ENCODE data around the gene RND3. TPM values are rescaled to one million over a fixed set of nuclear protein-coding genes. Genes with fewer than 3 reads are reported as not detected.

Gene RND3
- total and polyA plus RNA-seq, 2 donors (not counting 1 experiment from before 2014, with no cell fraction given) = not detected

GRCh38 chr2:150485871-150486538 is 1.5 kb downstream of the RND3 start:
- Mint-ChIP-seq H3K27me3 (peaks cover 52% of the 10 kb centered on the region), H3K4me1 (peaks cover 6% of the 10 kb centered on the region), H3K27ac (no peak overlapping the region), H3K4me3 (no peak overlapping the region), H3K9me3 (ENCODE audit: insufficient read depth) (no peaks in the 10 kb centered on the region)
- Histone ChIP-seq H2AFZ (ENCODE audit: insufficient read depth, low read depth, low read length, poor library complexity, severe bottlenecking) (no peak overlapping the region), H3K27ac (ENCODE audit: low read length in 2 of 2) (no peak overlapping the region), H4K20me1 (ENCODE audit: control insufficient read depth, insufficient read depth, low read length, poor library complexity, severe bottlenecking) (no peaks in the 10 kb centered on the region), H3K4me2 (replicated peaks; ENCODE audit: low read depth, low read length, poor library complexity, severe bottlenecking) (no peak overlapping the region), H3K4me3 (ENCODE audit: control extremely low read depth in 1 of 5, extremely low read depth in 1 of 5, insufficient read depth in 1 of 5, low read depth in 2 of 5, low read length in 4 of 5) (no peak overlapping the region), H3K79me2 (ENCODE audit: control insufficient read depth, insufficient read depth, low read length) (no peaks in the 10 kb centered on the region), H3K9ac (ENCODE audit: low read length) (no peak overlapping the region), H3K27me3 (replicated peaks in 1 of 4; ENCODE audit: control extremely low read depth in 1 of 4, control insufficient read depth in 3 of 4, insufficient read depth in 4 of 4, low read length in 3 of 4) (peaks cover 0 to 24% (median 4%) of the 10 kb centered on the region in 4 experiments), H3K4me1 (ENCODE audit: control insufficient read depth in 2 of 2, insufficient read depth in 2 of 2, low read length in 2 of 2) (peaks cover 3% of the 10 kb centered on the region in 2 donors), H3K36me3 (replicated peaks in 1 of 2; ENCODE audit: control extremely low read depth in 1 of 2, control insufficient read depth in 1 of 2, extremely low read depth in 1 of 2, insufficient read depth in 2 of 2, low read length in 1 of 2) (no peaks in the 10 kb centered on the region), H3K9me3 (ENCODE audit: control extremely low read depth in 1 of 3, control insufficient read depth in 2 of 3, insufficient read depth in 1 of 3, low read length in 2 of 3) (peaks cover 0 to 15% (median 0%) of the 10 kb centered on the region in 3 donors)
- CTCF ChIA-PET = no interaction called here
- no peak for ATAC-seq (ENCODE audit: low read depth)
- DNase-seq = no peak
- POLR2A ChIA-PET = no interaction called here
- intact Hi-C loops (cut with micrococcal nuclease) = no loop called here
- WGBS (ENCODE audit: insufficient coverage) = 5% methylated on average over 61 of the region's 62 CpGs
- TF ChIP-seq CTCF (IDR thresholded peaks at IDR 0.05) = no peak
- no peak for TF ChIP-seq EZH2 (IDR thresholded peaks at IDR 0.05; ENCODE audit: borderline replicate concordance, insufficient read depth, low read depth, low read length, poor library complexity, severe bottlenecking)

GRCh38 chr2:150485114-150485870 is 2.2 kb downstream of the RND3 start:
- peaks cover 6% of the 10 kb centered on the region for H3K4me1 Mint-ChIP-seq
- Histone ChIP-seq H3K27ac (ENCODE audit: low read length in 2 of 2) (no peak overlapping the region), H3K79me2 (ENCODE audit: control insufficient read depth, insufficient read depth, low read length) (no peaks in the 10 kb centered on the region), H3K27me3 (replicated peaks in 1 of 4; ENCODE audit: control extremely low read depth in 1 of 4, control insufficient read depth in 3 of 4, insufficient read depth in 4 of 4, low read length in 3 of 4) (peaks cover 0 to 24% (median 4%) of the 10 kb centered on the region in 4 experiments), H3K36me3 (replicated peaks in 1 of 2; ENCODE audit: control extremely low read depth in 1 of 2, control insufficient read depth in 1 of 2, extremely low read depth in 1 of 2, insufficient read depth in 2 of 2, low read length in 1 of 2) (no peaks in the 10 kb centered on the region), H3K9me3 (ENCODE audit: control extremely low read depth in 1 of 3, control insufficient read depth in 2 of 3, insufficient read depth in 1 of 3, low read length in 2 of 3) (peaks cover 0 to 15% (median 0%) of the 10 kb centered on the region in 3 donors), H3K9ac (ENCODE audit: low read length) (no peak overlapping the region), H4K20me1 (ENCODE audit: control insufficient read depth, insufficient read depth, low read length, poor library complexity, severe bottlenecking) (no peaks in the 10 kb centered on the region), H2AFZ (ENCODE audit: insufficient read depth, low read depth, low read length, poor library complexity, severe bottlenecking) (no peak overlapping the region), H3K4me3 (ENCODE audit: control extremely low read depth in 1 of 5, extremely low read depth in 1 of 5, insufficient read depth in 1 of 5, low read depth in 2 of 5, low read length in 4 of 5) (no peak overlapping the region), H3K4me1 (ENCODE audit: control insufficient read depth in 2 of 2, insufficient read depth in 2 of 2, low read length in 2 of 2) (peaks cover 3% of the 10 kb centered on the region in 2 donors), H3K4me2 (replicated peaks; ENCODE audit: low read depth, low read length, poor library complexity, severe bottlenecking) (no peak overlapping the region)
- ChIA-PET CTCF (no interaction called here), POLR2A (no interaction called here)
- no peaks in the 10 kb centered on the region for H3K9me3 Mint-ChIP-seq (ENCODE audit: insufficient read depth)
- intact Hi-C loops (cut with micrococcal nuclease) = no loop called here
- DNase-seq (no peak), ATAC-seq (ENCODE audit: low read depth) (no peak)
- no peak overlapping the region for H3K27ac Mint-ChIP-seq
- TF ChIP-seq CTCF (IDR thresholded peaks at IDR 0.05) (no peak), EZH2 (IDR thresholded peaks at IDR 0.05; ENCODE audit: borderline replicate concordance, insufficient read depth, low read depth, low read length, poor library complexity, severe bottlenecking) (no peak)
- 1% methylated on average over 42 of the region's 43 CpGs for WGBS (ENCODE audit: insufficient coverage)
- H3K4me3 Mint-ChIP-seq = no peak overlapping the region
- peaks cover 52% of the 10 kb centered on the region for H3K27me3 Mint-ChIP-seq
